Neural cell (in vitro differentiated cells): ENCODE measurements around the gene PDE4D.

Experiments used
- EP300 ChIP-seq: fragments of 450-650 bp; conservative IDR thresholded peaks from 2 replicates; pipeline ENCODE4 v1.6.1; 2014; ENCODE audit warnings: antibody characterized with exemption, mild to moderate bottlenecking, moderate library complexity; ENCODE audit not compliant: poor library complexity, severe bottlenecking
- EZH2 ChIP-seq: fragments of 200-600, 300-800 bp; shearing (Covaris generic), sonication (generic); IDR thresholded peaks from 2 replicates; pipeline ENCODE4 v1.6.1; 2014; ENCODE audit warnings: antibody characterized with exemption, low read length, borderline replicate concordance, mild to moderate bottlenecking; ENCODE audit not compliant: insufficient read depth, poor library complexity, severe bottlenecking
- MXI1 ChIP-seq: fragments of 450-650 bp; conservative IDR thresholded peaks from 2 replicates; pipeline ENCODE4 v1.6.1; 2014; ENCODE audit warnings: antibody characterized with exemption, mild to moderate bottlenecking; ENCODE audit not compliant: poor library complexity, severe bottlenecking
- POLR2AphosphoS5 ChIP-seq: IDR thresholded peaks from 2 replicates; pipeline ENCODE4 v1.6.1; 2012
- SMC3 ChIP-seq: fragments of 450-650 bp; conservative IDR thresholded peaks from 2 replicates; pipeline ENCODE4 v1.6.1; 2014; ENCODE audit warnings: antibody characterized with exemption, mild to moderate bottlenecking, moderate library complexity; ENCODE audit not compliant: poor library complexity
- TAF1 ChIP-seq: IDR thresholded peaks from 2 replicates; pipeline ENCODE4 v1.6.1; 2012; ENCODE audit warnings: low read depth
- TF ChIP-seq, protein P1 (sequence below): IDR thresholded peaks from 2 replicates; pipeline ENCODE4 v1.6.1; 2012; ENCODE audit warnings: borderline replicate concordance
- TF ChIP-seq, protein P2 (sequence below): fragments of 450-650 bp; IDR thresholded peaks from 2 replicates; pipeline ENCODE4 v1.5.1; 2014; ENCODE audit warnings: antibody characterized with exemption, mild to moderate bottlenecking, moderate library complexity; ENCODE audit not compliant: poor library complexity, severe bottlenecking

DNA sequence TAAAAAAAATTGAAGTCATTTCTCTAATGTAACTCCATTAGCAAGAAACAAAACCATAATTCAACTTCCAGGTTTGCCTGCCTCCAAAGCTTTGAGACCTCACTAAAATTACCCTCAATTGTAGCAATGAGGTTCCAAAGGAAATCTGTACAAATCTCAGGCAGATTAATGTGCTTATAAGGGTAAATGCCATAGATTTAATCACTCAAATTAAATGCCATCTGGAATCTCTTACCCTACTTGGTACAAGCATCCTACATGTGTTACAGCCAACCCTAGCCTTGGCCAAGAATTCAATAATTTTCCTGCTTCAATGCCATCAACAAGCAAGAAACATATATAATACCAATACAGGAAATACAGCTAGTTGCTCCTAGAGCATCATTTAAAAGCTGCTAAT lies 857.8 kb downstream of the PDE4D start:
- TF ChIP-seq POLR2AphosphoS5 (no peak), EP300 (no peak), TAF1 (no peak), SMC3 (no peak), EZH2 (no peak), MXI1 (no peak)
- TF ChIP-seq, protein P1, sequence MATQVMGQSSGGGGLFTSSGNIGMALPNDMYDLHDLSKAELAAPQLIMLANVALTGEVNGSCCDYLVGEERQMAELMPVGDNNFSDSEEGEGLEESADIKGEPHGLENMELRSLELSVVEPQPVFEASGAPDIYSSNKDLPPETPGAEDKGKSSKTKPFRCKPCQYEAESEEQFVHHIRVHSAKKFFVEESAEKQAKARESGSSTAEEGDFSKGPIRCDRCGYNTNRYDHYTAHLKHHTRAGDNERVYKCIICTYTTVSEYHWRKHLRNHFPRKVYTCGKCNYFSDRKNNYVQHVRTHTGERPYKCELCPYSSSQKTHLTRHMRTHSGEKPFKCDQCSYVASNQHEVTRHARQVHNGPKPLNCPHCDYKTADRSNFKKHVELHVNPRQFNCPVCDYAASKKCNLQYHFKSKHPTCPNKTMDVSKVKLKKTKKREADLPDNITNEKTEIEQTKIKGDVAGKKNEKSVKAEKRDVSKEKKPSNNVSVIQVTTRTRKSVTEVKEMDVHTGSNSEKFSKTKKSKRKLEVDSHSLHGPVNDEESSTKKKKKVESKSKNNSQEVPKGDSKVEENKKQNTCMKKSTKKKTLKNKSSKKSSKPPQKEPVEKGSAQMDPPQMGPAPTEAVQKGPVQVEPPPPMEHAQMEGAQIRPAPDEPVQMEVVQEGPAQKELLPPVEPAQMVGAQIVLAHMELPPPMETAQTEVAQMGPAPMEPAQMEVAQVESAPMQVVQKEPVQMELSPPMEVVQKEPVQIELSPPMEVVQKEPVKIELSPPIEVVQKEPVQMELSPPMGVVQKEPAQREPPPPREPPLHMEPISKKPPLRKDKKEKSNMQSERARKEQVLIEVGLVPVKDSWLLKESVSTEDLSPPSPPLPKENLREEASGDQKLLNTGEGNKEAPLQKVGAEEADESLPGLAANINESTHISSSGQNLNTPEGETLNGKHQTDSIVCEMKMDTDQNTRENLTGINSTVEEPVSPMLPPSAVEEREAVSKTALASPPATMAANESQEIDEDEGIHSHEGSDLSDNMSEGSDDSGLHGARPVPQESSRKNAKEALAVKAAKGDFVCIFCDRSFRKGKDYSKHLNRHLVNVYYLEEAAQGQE, result no peak
- TF ChIP-seq, protein P2, sequence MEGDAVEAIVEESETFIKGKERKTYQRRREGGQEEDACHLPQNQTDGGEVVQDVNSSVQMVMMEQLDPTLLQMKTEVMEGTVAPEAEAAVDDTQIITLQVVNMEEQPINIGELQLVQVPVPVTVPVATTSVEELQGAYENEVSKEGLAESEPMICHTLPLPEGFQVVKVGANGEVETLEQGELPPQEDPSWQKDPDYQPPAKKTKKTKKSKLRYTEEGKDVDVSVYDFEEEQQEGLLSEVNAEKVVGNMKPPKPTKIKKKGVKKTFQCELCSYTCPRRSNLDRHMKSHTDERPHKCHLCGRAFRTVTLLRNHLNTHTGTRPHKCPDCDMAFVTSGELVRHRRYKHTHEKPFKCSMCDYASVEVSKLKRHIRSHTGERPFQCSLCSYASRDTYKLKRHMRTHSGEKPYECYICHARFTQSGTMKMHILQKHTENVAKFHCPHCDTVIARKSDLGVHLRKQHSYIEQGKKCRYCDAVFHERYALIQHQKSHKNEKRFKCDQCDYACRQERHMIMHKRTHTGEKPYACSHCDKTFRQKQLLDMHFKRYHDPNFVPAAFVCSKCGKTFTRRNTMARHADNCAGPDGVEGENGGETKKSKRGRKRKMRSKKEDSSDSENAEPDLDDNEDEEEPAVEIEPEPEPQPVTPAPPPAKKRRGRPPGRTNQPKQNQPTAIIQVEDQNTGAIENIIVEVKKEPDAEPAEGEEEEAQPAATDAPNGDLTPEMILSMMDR, result no peak
